GM12892 (cell line): ENCODE measurements around the gene SPTBN1.

Experiments used
- POLR2A ChIP-seq: IDR thresholded peaks from 2 replicates; pipeline ENCODE4 v1.6.1; 2011; ENCODE audit warnings: low read depth, low read length, control low read depth
- POLR2AphosphoS5 ChIP-seq: IDR thresholded peaks from 2 replicates; pipeline ENCODE4 v1.6.1; 2011; ENCODE audit warnings: low read depth, low read length, control low read depth

DNA sequence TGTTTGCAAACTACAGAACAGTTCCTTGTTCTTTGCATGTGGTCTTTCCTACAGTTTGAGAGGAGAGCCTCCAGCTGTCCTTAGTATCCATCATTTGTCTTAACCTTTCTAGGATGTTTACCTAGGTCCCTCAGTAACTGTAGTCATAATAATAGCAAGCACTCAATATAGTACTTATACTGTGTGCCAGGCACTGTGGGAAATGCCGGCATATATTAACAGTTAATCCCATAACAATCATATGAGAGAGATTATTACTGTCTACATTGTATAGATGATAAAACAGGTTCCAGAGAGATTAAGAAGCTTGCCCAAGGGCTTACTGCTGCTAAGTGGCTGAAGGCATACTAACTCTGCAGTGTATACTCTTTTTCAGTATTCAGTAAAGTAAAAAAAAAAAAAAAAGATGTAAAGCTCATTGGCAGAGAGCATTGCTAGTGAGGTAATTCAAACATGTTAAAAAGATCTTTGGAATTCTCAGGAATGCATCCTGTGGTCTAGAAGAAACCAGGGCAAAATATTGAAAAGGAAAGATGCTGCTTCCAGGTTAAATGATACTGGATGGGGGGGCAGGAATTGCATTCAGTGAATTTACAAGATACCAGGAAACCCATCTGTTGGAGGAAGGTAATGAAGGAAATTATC is 72.3 kb downstream of the SPTBN1 start:
- TF ChIP-seq POLR2A (no peak), POLR2AphosphoS5 (no peak)
